GM23248 (cell line): ENCODE results near the gene IGF1R. TPM values are rescaled to one million over a fixed set of nuclear protein-coding genes. Genes with fewer than 3 reads are reported as not detected.

Source experiments
- DNase-seq: peaks from one replicate; pipeline ENCODE4 v3.0.0-alpha.2; 2015
- H2AFZ ChIP-seq: fragments of 200-600 bp; sonication (generic); 2 replicates; pipeline ENCODE4 v1.6.1; 2016; ENCODE audit warnings: antibody characterized with exemption
- H3F3A ChIP-seq: fragments of 200-600 bp; sonication (generic); 2 replicates; pipeline ENCODE4 v1.6.1; 2016; ENCODE audit warnings: mild to moderate bottlenecking, antibody characterized with exemption, mixed run types; ENCODE audit not compliant: insufficient read depth
- H3K27ac ChIP-seq: fragments of 200-600 bp; sonication (generic); 2 replicates; pipeline ENCODE4 v1.5.1; 2016; ENCODE audit warnings: mild to moderate bottlenecking
- H3K27me3 ChIP-seq: fragments of 200-600 bp; sonication (generic); replicated peaks from 2 replicates; pipeline ENCODE4 v1.6.1; 2016; ENCODE audit warnings: mild to moderate bottlenecking; ENCODE audit not compliant: insufficient read depth
- H3K36me3 ChIP-seq: fragments of 200-600 bp; sonication (generic); 2 replicates; pipeline ENCODE4 v1.6.1; 2016; ENCODE audit warnings: low read depth, mild to moderate bottlenecking
- H3K4me1 ChIP-seq: fragments of 200-600 bp; sonication (generic); 2 replicates; pipeline ENCODE4 v1.6.1; 2016; ENCODE audit warnings: mild to moderate bottlenecking; ENCODE audit not compliant: insufficient read depth
- H3K4me2 ChIP-seq: fragments of 200-600 bp; sonication (generic); one replicate; pipeline ENCODE4 v1.6.1; 2016; ENCODE audit warnings: mild to moderate bottlenecking; ENCODE audit not compliant: unreplicated experiment
- H3K4me3 ChIP-seq: fragments of 200-600 bp; sonication (generic); 2 replicates; pipeline ENCODE4 v1.5.1; 2016; ENCODE audit warnings: mild to moderate bottlenecking
- H3K79me2 ChIP-seq: fragments of 200-600 bp; sonication (generic); 2 replicates; pipeline ENCODE4 v1.6.1; 2016; ENCODE audit warnings: mild to moderate bottlenecking; ENCODE audit not compliant: insufficient read depth
- H3K9ac ChIP-seq: fragments of 200-600 bp; sonication (generic); 2 replicates; pipeline ENCODE4 v1.6.1; 2016; ENCODE audit warnings: mild to moderate bottlenecking
- H3K9me2 ChIP-seq: fragments of 200-600 bp; sonication (generic); 2 replicates; pipeline ENCODE4 v1.6.1; 2016; ENCODE audit warnings: mixed run types, mild to moderate bottlenecking, moderate library complexity; ENCODE audit not compliant: insufficient read depth
- H3K9me3 ChIP-seq: fragments of 200-600 bp; sonication (generic); one replicate; pipeline ENCODE4 v1.6.1; 2017; ENCODE audit warnings: low read depth
- H4K20me1 ChIP-seq: fragments of 200-600 bp; sonication (generic); 2 replicates; pipeline ENCODE4 v1.6.0; 2016; ENCODE audit not compliant: insufficient read depth
- EZH2 ChIP-seq: fragments of 200-600 bp; sonication (generic); IDR thresholded peaks from 2 replicates; pipeline ENCODE4 v1.6.1; 2018; ENCODE audit warnings: antibody characterized with exemption, mild to moderate bottlenecking; ENCODE audit not compliant: insufficient read depth, poor library complexity, severe bottlenecking
- EZH2phosphoT487 ChIP-seq: fragments of 200-600 bp; sonication (generic); IDR thresholded peaks from 2 replicates; pipeline ENCODE4 v1.6.1; 2018; ENCODE audit warnings: antibody characterized with exemption, moderate library complexity, mild to moderate bottlenecking, low read depth; ENCODE audit not compliant: insufficient read depth
- WGBS, 2 experiments: methylation state at CpG; one replicate each; pipeline ENCODE4 v1.1.6; 2015 to 2017; ENCODE audit warnings: low lambda C conversion rate in 2 of 2, low coverage in 1 of 2; ENCODE audit errors: missing lambda C conversion rate in 2 of 2; 5-methylcytosine and 5-hydroxymethylcytosine counted together
- in situ Hi-C: fragments of 300-500 bp; cut with MboI; formaldehyde crosslinking; loops from 2 replicates; pipeline ENCODE4 v1.15.0; 2020
- polyA plus RNA-seq: library from polyadenylated mRNA; unstranded; fragments of >200 nt; fragmentation: Nextera tagmentation; extraction: Ambion mirVana; gene quantifications from 2 replicates; pipeline ENCODE4 v1.2.1, GENCODE V29; 2016
- total RNA-seq: library from RNA; depleted of rRNA; stranded (reverse); fragments of >200 nt; shearing (Covaris generic); gene quantifications from 2 replicates; pipeline ENCODE4 v1.2.3, GENCODE V29; 2014

Gene IGF1R
- total and polyA plus RNA-seq, 2 experiments from 2014 or later = 22.0 to 48.6 TPM

- 15 to 20% methylated on average over 2 of the region's 2 CpGs for WGBS, 2 experiments
- Histone ChIP-seq H3K36me3 (no peaks in the 10 kb centered on the region), H3K27me3 (peaks cover 69% of the 10 kb centered on the region), H3K9me3 (no peaks in the 10 kb centered on the region), H3K9me2 (no peaks in the 10 kb centered on the region), H3K4me1 (no peaks in the 10 kb centered on the region), H3K79me2 (no peaks in the 10 kb centered on the region), H3K27ac (no peak overlapping the region), H3K4me2 (no peak overlapping the region), H4K20me1 (no peaks in the 10 kb centered on the region), H3K9ac (no peak overlapping the region), H2AFZ (no peak overlapping the region), H3F3A (no peaks in the 10 kb centered on the region), H3K4me3 (no peak overlapping the region)
- no peak for TF ChIP-seq EZH2
- no peak for TF ChIP-seq EZH2phosphoT487
- in situ Hi-C loops = no loop called here
- DNase-seq = no peak
These were observed 27.3 kb upstream of the IGF1R start for GRCh38 chr15:98621021-98621420.

- whole genome bisulfite sequencing, 2 experiments = 73 to 74% methylated on average over 22 of the region's 22 CpGs
- Histone ChIP-seq H3K27me3 (peaks cover 82% of the 10 kb centered on the region), H3K4me1 (no peaks in the 10 kb centered on the region), H3K4me3 (no peak overlapping the region), H2AFZ (no peak overlapping the region), H3K27ac (no peak overlapping the region), H3K9me2 (no peaks in the 10 kb centered on the region), H3K79me2 (no peaks in the 10 kb centered on the region), H3F3A (no peaks in the 10 kb centered on the region), H3K36me3 (no peaks in the 10 kb centered on the region), H3K9me3 (no peaks in the 10 kb centered on the region), H3K4me2 (no peak overlapping the region), H3K9ac (no peak overlapping the region), H4K20me1 (no peaks in the 10 kb centered on the region)
- DNase-seq = no peak
- TF ChIP-seq EZH2 = no peak
- no peak for TF ChIP-seq EZH2phosphoT487
- in situ Hi-C loops = no loop called here
These were observed 22.7 kb upstream of the IGF1R start for GRCh38 chr15:98625614-98626013.

GRCh38 chr15:98626153-98626552 is 22.2 kb upstream of the IGF1R start:
- Histone ChIP-seq H3K9me3 (no peaks in the 10 kb centered on the region), H3K4me3 (no peak overlapping the region), H3K4me2 (no peak overlapping the region), H3K9ac (no peak overlapping the region), H3K36me3 (no peaks in the 10 kb centered on the region), H3K27ac (no peak overlapping the region), H3K4me1 (no peaks in the 10 kb centered on the region), H3F3A (no peaks in the 10 kb centered on the region), H4K20me1 (no peaks in the 10 kb centered on the region), H2AFZ (no peak overlapping the region), H3K79me2 (no peaks in the 10 kb centered on the region), H3K27me3 (peaks cover 82% of the 10 kb centered on the region), H3K9me2 (no peaks in the 10 kb centered on the region)
- WGBS, 2 experiments = 71 to 81% methylated on average over 4 of the region's 4 CpGs
- TF ChIP-seq EZH2 (no peak), EZH2phosphoT487 (no peak)
- in situ Hi-C loops = no loop called here
- DNase-seq = no peak

- H3F3A ChIP-seq = no peaks in the 10 kb centered on the region
- no peaks in the 10 kb centered on the region for H3K9me2 ChIP-seq
- H3K27me3 ChIP-seq = peaks cover 78% of the 10 kb centered on the region
- no peak overlapping the region for H3K9ac ChIP-seq
- no peaks in the 10 kb centered on the region for H3K9me3 ChIP-seq
- no peaks in the 10 kb centered on the region for H4K20me1 ChIP-seq
- H3K4me1 ChIP-seq = no peaks in the 10 kb centered on the region
- in situ Hi-C loops = no loop called here
- no peak overlapping the region for H3K4me2 ChIP-seq
- no peaks in the 10 kb centered on the region for H3K79me2 ChIP-seq
- no peaks in the 10 kb centered on the region for H3K36me3 ChIP-seq
- peak; percentile 6 for DNase-seq
- TF ChIP-seq EZH2phosphoT487 (no peak), EZH2 (no peak)
- no peak overlapping the region for H2AFZ ChIP-seq
- 17 to 28% methylated on average over 1 of the region's 1 CpG for WGBS, 2 experiments
- H3K4me3 ChIP-seq = no peak overlapping the region
- no peak overlapping the region for H3K27ac ChIP-seq
These were observed 20.1 kb upstream of the IGF1R start for GRCh38 chr15:98628216-98628615.

GRCh38 chr15:98635848-98636247 is 12.5 kb upstream of the IGF1R start:
- in situ Hi-C loops = no loop called here
- H3K4me2 ChIP-seq = no peak overlapping the region
- H4K20me1 ChIP-seq = no peaks in the 10 kb centered on the region
- H3K27me3 ChIP-seq = peaks cover 72% of the 10 kb centered on the region
- H2AFZ ChIP-seq = no peak overlapping the region
- no peaks in the 10 kb centered on the region for H3K9me3 ChIP-seq
- no peak for DNase-seq
- no peaks in the 10 kb centered on the region for H3K36me3 ChIP-seq
- no peaks in the 10 kb centered on the region for H3F3A ChIP-seq
- H3K79me2 ChIP-seq = no peaks in the 10 kb centered on the region
- no peaks in the 10 kb centered on the region for H3K4me1 ChIP-seq
- WGBS, 2 experiments = 42 to 43% methylated on average over 7 of the region's 7 CpGs
- no peak overlapping the region for H3K4me3 ChIP-seq
- no peak overlapping the region for H3K27ac ChIP-seq
- no peaks in the 10 kb centered on the region for H3K9me2 ChIP-seq
- no peak overlapping the region for H3K9ac ChIP-seq
- TF ChIP-seq EZH2 = no peak
- TF ChIP-seq EZH2phosphoT487 = no peak
